Measurements from ENCODE around the gene NANOS3. TPM values are rescaled to one million over a fixed set of nuclear protein-coding genes. Genes with fewer than 3 reads are reported as not detected.

Gene NANOS3
- total RNA-seq, 2 donors from 2014 or later, result 3.1 to 3.8 TPM

Other genes with a start within 250 kb of the NANOS3 start
- 10 to 100 TPM; 37.6 to 42.2 TPM for gene MRI1, start 112.6 kb upstream of the NANOS3 start, total RNA-seq
- 10 to 100 TPM; 76.5 to 88.1 TPM for gene C19orf53, start 102.7 kb upstream of the NANOS3 start, total RNA-seq
- 10 to 100 TPM; 11.1 to 12.0 TPM for gene ZSWIM4, start 81.7 kb upstream of the NANOS3 start, total RNA-seq
- 10 to 100 TPM; 13.2 to 15.7 TPM for gene BRME1, start 29.0 kb downstream of the NANOS3 start, total RNA-seq
- gene CC2D1A, start 29.1 kb downstream of the NANOS3 start, total RNA-seq, result 10 to 100 TPM; 39.4 to 44.7 TPM
- gene PODNL1, start 61.3 kb downstream of the NANOS3 start, total RNA-seq, result under 1 TPM in 1 of 2 donors, not detected in 1; 0.81 TPM
- gene DCAF15, start 75.4 kb downstream of the NANOS3 start, total RNA-seq, result 10 to 100 TPM; 62.9 to 79.8 TPM
- gene RFX1, start 129.2 kb downstream of the NANOS3 start, total RNA-seq, result 10 to 100 TPM; 11.4 to 11.9 TPM
- not detected for gene RLN3, start 151.0 kb downstream of the NANOS3 start, total RNA-seq
- 10 to 100 TPM; 67.0 to 75.2 TPM for gene IL27RA, start 154.6 kb downstream of the NANOS3 start, total RNA-seq
- under 1 TPM in 1 of 2 donors, not detected in 1; 0.10 TPM for gene PALM3, start 184.9 kb downstream of the NANOS3 start, total RNA-seq
- gene MISP3, start 195.7 kb downstream of the NANOS3 start, total RNA-seq, result 1 to 10 TPM; 4.6 to 5.8 TPM
- not detected for gene C19orf67, start 208.6 kb downstream of the NANOS3 start, total RNA-seq
- 10 to 100 TPM; 41.6 to 77.1 TPM for gene SAMD1, start 213.6 kb downstream of the NANOS3 start, total RNA-seq
- 10 to 100 TPM; 67.7 to 75.0 TPM for gene PRKACA, start 240.6 kb downstream of the NANOS3 start, total RNA-seq

Data from activated T-cell treated with anti-CD3 and anti-CD28 coated beads, Interleukin-2, amount 50 U/mL, for 72 hours (primary cell).